ENCODE data around the gene TRAF1.

The TRAF1 gene

GRCh38 chr9:120856700-120857099 lies 69.9 kb downstream of the TRAF1 start:
- H3K18ac ChIP-seq (ENCODE audit: low read length), result no peak overlapping the region
- H3K4me1 ChIP-seq (ENCODE audit: control insufficient read depth in 1 of 2, insufficient read depth in 2 of 2, low read length in 2 of 2), result peaks cover 0 to 4% of the 10 kb centered on the region in 2 experiments
- no peak overlapping the region for H2AK5ac ChIP-seq (ENCODE audit: low read length)
- no peak overlapping the region for H3K4me3 ChIP-seq (ENCODE audit: low read depth, low read length)
- no peak overlapping the region for H2AFZ ChIP-seq (ENCODE audit: insufficient read depth, low read length, poor library complexity)
- no peaks in the 10 kb centered on the region for H3K79me2 ChIP-seq (ENCODE audit: control insufficient read depth, insufficient read depth, low read length, poor library complexity)
- no peak overlapping the region for H4K91ac ChIP-seq (ENCODE audit: low read depth, low read length)
- H2BK5ac ChIP-seq (ENCODE audit: low read depth, low read length, poor library complexity), result no peak overlapping the region
- H2BK120ac ChIP-seq (ENCODE audit: insufficient read depth, low read length, poor library complexity), result no peak overlapping the region
- DNase-seq, result no peak
- H3K27me3 ChIP-seq (ENCODE audit: insufficient read depth, low read length), result no peaks in the 10 kb centered on the region
- H2BK12ac ChIP-seq (ENCODE audit: low read length), result no peak overlapping the region
- no peak overlapping the region for H3K4me2 ChIP-seq (ENCODE audit: low read length)
- no peak overlapping the region for H3K4ac ChIP-seq (ENCODE audit: low read depth, low read length)
- no peak overlapping the region for H3K9ac ChIP-seq (ENCODE audit: low read length)
- H4K12ac ChIP-seq (ENCODE audit: low read depth, low read length), result no peak overlapping the region
- peaks cover 10 to 14% of the 10 kb centered on the region in 2 experiments for H3K36me3 ChIP-seq (ENCODE audit: control insufficient read depth in 1 of 2, insufficient read depth in 2 of 2, low read length in 2 of 2)
- no peak overlapping the region for H3K27ac ChIP-seq (ENCODE audit: low read depth, low read length)
- no peaks in the 10 kb centered on the region for H3K79me1 ChIP-seq (ENCODE audit: low read length)
- no peak overlapping the region for H4K8ac ChIP-seq (ENCODE audit: low read depth, low read length)
- no CpG with 5 or more reads among the region's 4 CpGs for WGBS (ENCODE audit: extremely low coverage, insufficient coverage, insufficient read length)
- peaks cover 3% of the 10 kb centered on the region for H3K9me3 ChIP-seq (ENCODE audit: insufficient read depth, low read depth, low read length)
- H3K14ac ChIP-seq (ENCODE audit: low read length), result no peak overlapping the region
- no peak overlapping the region for H3K23ac ChIP-seq (ENCODE audit: low read length)

DNA sequence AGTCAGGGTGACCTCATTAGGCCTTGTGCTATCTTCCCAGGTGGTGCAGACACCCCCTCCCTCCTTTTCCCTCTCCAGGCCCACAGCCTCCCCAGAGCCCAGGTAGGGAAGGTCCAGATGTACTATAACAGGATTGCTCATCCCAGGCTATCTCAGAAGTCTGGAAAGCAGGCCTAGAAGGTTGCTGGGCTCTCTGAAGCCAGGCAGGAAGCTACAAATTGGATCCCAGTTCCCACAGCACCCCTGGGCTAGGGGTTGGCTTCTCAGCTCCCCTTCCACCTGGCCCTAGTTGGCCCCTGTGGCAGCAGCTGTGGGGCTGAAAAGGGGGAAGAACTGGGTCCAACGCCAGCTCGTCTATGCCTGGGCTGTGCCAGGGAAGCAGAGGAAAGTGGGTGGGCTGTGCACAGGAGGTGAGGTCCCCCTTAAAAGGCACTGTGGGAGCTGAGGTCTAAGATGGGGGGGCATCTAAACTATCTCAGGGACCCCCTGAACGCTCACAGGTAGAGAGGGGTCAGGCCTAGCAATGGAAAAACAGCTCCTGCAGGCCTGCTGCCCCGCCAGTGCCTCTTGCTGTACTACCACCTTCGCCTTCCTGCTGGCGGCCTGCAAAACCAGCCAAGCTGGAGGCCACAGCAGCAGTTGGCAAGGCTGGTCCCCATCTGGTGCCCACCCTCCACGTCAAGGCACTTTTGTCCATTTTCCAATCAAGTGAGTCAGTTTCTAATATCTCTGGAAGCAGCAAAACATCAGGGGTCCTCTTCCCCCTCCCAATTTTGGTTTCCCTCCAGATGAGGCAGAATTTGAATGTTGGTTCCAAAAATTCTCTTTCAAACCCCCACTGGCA lies 70.5 kb downstream of the TRAF1 start:
- no CpG with 5 or more reads among the region's 7 CpGs for WGBS (ENCODE audit: extremely low coverage, insufficient coverage, insufficient read length)
- Histone ChIP-seq H3K18ac (ENCODE audit: low read length) (no peak overlapping the region), H3K27me3 (ENCODE audit: insufficient read depth, low read length) (no peaks in the 10 kb centered on the region)

GRCh38 chr9:120854596-120855327 lies 71.8 kb downstream of the TRAF1 start:
- no peak overlapping the region for H4K91ac ChIP-seq (ENCODE audit: low read depth, low read length)
- no peak overlapping the region for H2BK120ac ChIP-seq (ENCODE audit: insufficient read depth, low read length, poor library complexity)
- H3K27me3 ChIP-seq (ENCODE audit: insufficient read depth, low read length), result no peaks in the 10 kb centered on the region
- H3K4me1 ChIP-seq (ENCODE audit: control insufficient read depth in 1 of 2, insufficient read depth in 2 of 2, low read length in 2 of 2), result peaks cover 0 to 4% of the 10 kb centered on the region in 2 experiments
- no peak overlapping the region for H3K4me2 ChIP-seq (ENCODE audit: low read length)
- no peak overlapping the region for H3K4ac ChIP-seq (ENCODE audit: low read depth, low read length)
- no peak overlapping the region for H2BK5ac ChIP-seq (ENCODE audit: low read depth, low read length, poor library complexity)
- WGBS (ENCODE audit: extremely low coverage, insufficient coverage, insufficient read length), result no CpG with 5 or more reads among the region's 3 CpGs
- H3K18ac ChIP-seq (ENCODE audit: low read length), result no peak overlapping the region
- no peak overlapping the region for H2AK5ac ChIP-seq (ENCODE audit: low read length)
- H3K36me3 ChIP-seq (ENCODE audit: control insufficient read depth in 1 of 2, insufficient read depth in 2 of 2, low read length in 2 of 2), result peaks cover 5% of the 10 kb centered on the region in 2 experiments
- H2BK12ac ChIP-seq (ENCODE audit: low read length), result no peak overlapping the region
- no peaks in the 10 kb centered on the region for H3K79me1 ChIP-seq (ENCODE audit: low read length)
- no peak overlapping the region for H2AFZ ChIP-seq (ENCODE audit: insufficient read depth, low read length, poor library complexity)
- no peak overlapping the region for H4K12ac ChIP-seq (ENCODE audit: low read depth, low read length)
- no peak overlapping the region for H3K9ac ChIP-seq (ENCODE audit: low read length)
- no peak overlapping the region for H3K14ac ChIP-seq (ENCODE audit: low read length)
- H3K27ac ChIP-seq (ENCODE audit: low read depth, low read length), result no peak overlapping the region
- no peak overlapping the region for H3K4me3 ChIP-seq (ENCODE audit: low read depth, low read length)
- H3K9me3 ChIP-seq (ENCODE audit: insufficient read depth, low read depth, low read length), result peaks cover 3% of the 10 kb centered on the region
- DNase-seq, result no peak
- H3K79me2 ChIP-seq (ENCODE audit: control insufficient read depth, insufficient read depth, low read length, poor library complexity), result no peaks in the 10 kb centered on the region
- H3K23ac ChIP-seq (ENCODE audit: low read length), result no peak overlapping the region
- no peak overlapping the region for H4K8ac ChIP-seq (ENCODE audit: low read depth, low read length)

More for the DNA sequence above, 70.5 kb downstream of the TRAF1 start:
- H3K4me2 ChIP-seq (ENCODE audit: low read length), result no peak overlapping the region
- no peak overlapping the region for H3K27ac ChIP-seq (ENCODE audit: low read depth, low read length)
- H3K9me3 ChIP-seq (ENCODE audit: insufficient read depth, low read depth, low read length), result peaks cover 3% of the 10 kb centered on the region
- H2BK5ac ChIP-seq (ENCODE audit: low read depth, low read length, poor library complexity), result no peak overlapping the region
- H4K8ac ChIP-seq (ENCODE audit: low read depth, low read length), result no peak overlapping the region
- no peak for DNase-seq
- no peak overlapping the region for H4K91ac ChIP-seq (ENCODE audit: low read depth, low read length)
- no peak overlapping the region for H2AFZ ChIP-seq (ENCODE audit: insufficient read depth, low read length, poor library complexity)
- no peak overlapping the region for H2AK5ac ChIP-seq (ENCODE audit: low read length)
- H3K9ac ChIP-seq (ENCODE audit: low read length), result no peak overlapping the region
- peaks cover 10 to 12% of the 10 kb centered on the region in 2 experiments for H3K36me3 ChIP-seq (ENCODE audit: control insufficient read depth in 1 of 2, insufficient read depth in 2 of 2, low read length in 2 of 2)
- H3K14ac ChIP-seq (ENCODE audit: low read length), result no peak overlapping the region
- no peak overlapping the region for H4K12ac ChIP-seq (ENCODE audit: low read depth, low read length)
- H3K79me1 ChIP-seq (ENCODE audit: low read length), result no peaks in the 10 kb centered on the region
- peaks cover 0 to 4% of the 10 kb centered on the region in 2 experiments for H3K4me1 ChIP-seq (ENCODE audit: control insufficient read depth in 1 of 2, insufficient read depth in 2 of 2, low read length in 2 of 2)
- no peak overlapping the region for H2BK120ac ChIP-seq (ENCODE audit: insufficient read depth, low read length, poor library complexity)
- no peak overlapping the region for H3K4ac ChIP-seq (ENCODE audit: low read depth, low read length)
- H3K4me3 ChIP-seq (ENCODE audit: low read depth, low read length), result no peak overlapping the region
- H2BK12ac ChIP-seq (ENCODE audit: low read length), result no peak overlapping the region
- H3K79me2 ChIP-seq (ENCODE audit: control insufficient read depth, insufficient read depth, low read length, poor library complexity), result no peaks in the 10 kb centered on the region
- H3K23ac ChIP-seq (ENCODE audit: low read length), result no peak overlapping the region

DNA sequence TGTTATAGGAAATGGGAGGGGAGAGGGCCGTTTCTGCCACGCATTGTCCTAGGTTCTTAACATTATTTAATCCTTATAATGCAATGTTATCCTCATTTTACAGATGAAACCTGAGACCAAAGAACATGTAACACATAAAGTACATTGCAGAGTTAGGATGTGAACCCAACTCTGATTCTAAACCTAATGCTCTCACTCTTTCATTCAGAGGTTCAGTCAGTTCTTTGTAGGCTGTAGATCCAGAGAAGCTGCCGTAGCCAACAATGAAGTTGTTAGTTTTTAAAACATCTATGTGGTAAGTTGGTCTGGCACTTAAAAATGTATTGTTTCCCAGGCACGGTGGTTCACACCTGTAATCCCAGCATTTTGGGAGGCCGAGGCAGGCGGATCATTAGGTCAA lies 73.4 kb downstream of the TRAF1 start:
- Histone ChIP-seq H2BK12ac (ENCODE audit: low read length) (no peak overlapping the region), H3K14ac (ENCODE audit: low read length) (no peak overlapping the region), H3K9ac (ENCODE audit: low read length) (no peak overlapping the region), H2AK5ac (ENCODE audit: low read length) (no peak overlapping the region), H3K4me3 (ENCODE audit: low read depth, low read length) (no peak overlapping the region), H3K36me3 (ENCODE audit: control insufficient read depth in 1 of 2, insufficient read depth in 2 of 2, low read length in 2 of 2) (peaks cover 4 to 5% of the 10 kb centered on the region in 2 experiments), H4K8ac (ENCODE audit: low read depth, low read length) (no peak overlapping the region), H3K9me3 (ENCODE audit: insufficient read depth, low read depth, low read length) (peaks cover 3% of the 10 kb centered on the region), H3K79me1 (ENCODE audit: low read length) (no peaks in the 10 kb centered on the region), H4K12ac (ENCODE audit: low read depth, low read length) (no peak overlapping the region), H3K4me1 (ENCODE audit: control insufficient read depth in 1 of 2, insufficient read depth in 2 of 2, low read length in 2 of 2) (peaks cover 0 to 2% of the 10 kb centered on the region in 2 experiments), H3K18ac (ENCODE audit: low read length) (no peak overlapping the region), H3K27ac (ENCODE audit: low read depth, low read length) (no peak overlapping the region), H4K91ac (ENCODE audit: low read depth, low read length) (no peak overlapping the region), H3K79me2 (ENCODE audit: control insufficient read depth, insufficient read depth, low read length, poor library complexity) (no peaks in the 10 kb centered on the region), H2BK5ac (ENCODE audit: low read depth, low read length, poor library complexity) (no peak overlapping the region), H2AFZ (ENCODE audit: insufficient read depth, low read length, poor library complexity) (no peak overlapping the region), H2BK120ac (ENCODE audit: insufficient read depth, low read length, poor library complexity) (no peak overlapping the region), H3K23ac (ENCODE audit: low read length) (no peak overlapping the region), H3K27me3 (ENCODE audit: insufficient read depth, low read length) (no peaks in the 10 kb centered on the region), H3K4ac (ENCODE audit: low read depth, low read length) (no peak overlapping the region), H3K4me2 (ENCODE audit: low read length) (no peak overlapping the region)
- no CpG with 5 or more reads among the region's 6 CpGs for WGBS (ENCODE audit: extremely low coverage, insufficient coverage, insufficient read length)
- no peak for DNase-seq
